ENCODE data around the gene TIMD4. TPM values are rescaled to one million over a fixed set of nuclear protein-coding genes. Genes with fewer than 3 reads are reported as not detected.

The TIMD4 gene
- total and polyA plus RNA-seq, 12 donors = 0.07 to 2.3 (median 0.18) TPM; not detected in 7

- ATAC-seq = no peak
- DNase-seq = no peak
- H3K9me3 ChIP-seq = peaks cover 0 to 4% (median 0%) of the 10 kb centered on the region in 11 donors
- TF ChIP-seq, protein P1, sequence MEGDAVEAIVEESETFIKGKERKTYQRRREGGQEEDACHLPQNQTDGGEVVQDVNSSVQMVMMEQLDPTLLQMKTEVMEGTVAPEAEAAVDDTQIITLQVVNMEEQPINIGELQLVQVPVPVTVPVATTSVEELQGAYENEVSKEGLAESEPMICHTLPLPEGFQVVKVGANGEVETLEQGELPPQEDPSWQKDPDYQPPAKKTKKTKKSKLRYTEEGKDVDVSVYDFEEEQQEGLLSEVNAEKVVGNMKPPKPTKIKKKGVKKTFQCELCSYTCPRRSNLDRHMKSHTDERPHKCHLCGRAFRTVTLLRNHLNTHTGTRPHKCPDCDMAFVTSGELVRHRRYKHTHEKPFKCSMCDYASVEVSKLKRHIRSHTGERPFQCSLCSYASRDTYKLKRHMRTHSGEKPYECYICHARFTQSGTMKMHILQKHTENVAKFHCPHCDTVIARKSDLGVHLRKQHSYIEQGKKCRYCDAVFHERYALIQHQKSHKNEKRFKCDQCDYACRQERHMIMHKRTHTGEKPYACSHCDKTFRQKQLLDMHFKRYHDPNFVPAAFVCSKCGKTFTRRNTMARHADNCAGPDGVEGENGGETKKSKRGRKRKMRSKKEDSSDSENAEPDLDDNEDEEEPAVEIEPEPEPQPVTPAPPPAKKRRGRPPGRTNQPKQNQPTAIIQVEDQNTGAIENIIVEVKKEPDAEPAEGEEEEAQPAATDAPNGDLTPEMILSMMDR (IDR thresholded peaks at IDR 0.05) = no peak
- H3K4me3 ChIP-seq = no peak overlapping the region
- H3K4me1 ChIP-seq = peaks cover 0 to 16% (median 0%) of the 10 kb centered on the region in 9 donors
- no peaks in the 10 kb centered on the region for H3K27me3 ChIP-seq
- 89 to 91% methylated on average over 2 of the region's 2 CpGs for WGBS, 2 donors
- intact Hi-C loops (cut with DNase I) = no loop called here
- peak overlapping the region in 1 of 10 donors; percentile 58 for H3K27ac ChIP-seq
- H3K36me3 ChIP-seq = no peaks in the 10 kb centered on the region
These were observed 48.7 kb downstream of the TIMD4 start for GRCh38 chr5:156914371-156914737.

GRCh38 chr5:156913719-156914370 is 49.2 kb downstream of the TIMD4 start:
- TF ChIP-seq, protein P1 (IDR thresholded peaks at IDR 0.05) = no peak
- no peak overlapping the region for H3K4me3 ChIP-seq
- no peaks in the 10 kb centered on the region for H3K27me3 ChIP-seq
- intact Hi-C loops (cut with DNase I) = no loop called here
- peaks cover 0 to 4% (median 0%) of the 10 kb centered on the region in 11 donors for H3K9me3 ChIP-seq
- peak overlapping the region in 1 of 10 donors; percentile 58 for H3K27ac ChIP-seq
- DNase-seq (no peak), ATAC-seq (no peak)
- WGBS, 2 donors = 58 to 72% methylated on average over 5 of the region's 5 CpGs
- H3K36me3 ChIP-seq = no peaks in the 10 kb centered on the region
- H3K4me1 ChIP-seq = peaks cover 0 to 16% (median 0%) of the 10 kb centered on the region in 9 donors

DNA sequence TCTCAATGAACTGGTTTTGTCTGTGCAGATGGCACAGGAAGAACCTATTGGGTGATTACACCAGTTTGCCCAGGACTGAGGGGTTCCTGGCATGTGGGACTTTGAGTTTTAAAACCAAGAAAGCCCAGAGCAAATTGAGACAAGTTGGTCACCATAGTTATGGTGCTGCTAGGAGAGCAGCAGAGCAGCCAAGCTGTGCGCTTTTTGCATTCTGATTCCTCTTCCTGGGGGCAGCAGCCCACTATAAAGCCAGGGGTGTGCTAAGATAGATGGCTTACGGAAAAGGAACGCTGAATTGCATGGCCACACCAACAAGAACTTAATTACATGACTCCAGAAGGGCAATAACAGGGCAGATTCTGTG is 49.7 kb downstream of the TIMD4 start:
- 88 to 93% methylated on average over 3 of the region's 3 CpGs for WGBS, 2 donors
- Histone ChIP-seq H3K4me3 (no peak overlapping the region), H3K9me3 (peaks cover 0 to 4% (median 0%) of the 10 kb centered on the region in 11 donors), H3K27ac (peak overlapping the region in 1 of 10 donors; percentile 58), H3K4me1 (peaks cover 0 to 16% (median 0%) of the 10 kb centered on the region in 9 donors), H3K27me3 (no peaks in the 10 kb centered on the region), H3K36me3 (no peaks in the 10 kb centered on the region)
- TF ChIP-seq, protein P1 (IDR thresholded peaks at IDR 0.05) = no peak
- ATAC-seq (no peak), DNase-seq (no peak)
- intact Hi-C loops (cut with DNase I) = no loop called here

DNA sequence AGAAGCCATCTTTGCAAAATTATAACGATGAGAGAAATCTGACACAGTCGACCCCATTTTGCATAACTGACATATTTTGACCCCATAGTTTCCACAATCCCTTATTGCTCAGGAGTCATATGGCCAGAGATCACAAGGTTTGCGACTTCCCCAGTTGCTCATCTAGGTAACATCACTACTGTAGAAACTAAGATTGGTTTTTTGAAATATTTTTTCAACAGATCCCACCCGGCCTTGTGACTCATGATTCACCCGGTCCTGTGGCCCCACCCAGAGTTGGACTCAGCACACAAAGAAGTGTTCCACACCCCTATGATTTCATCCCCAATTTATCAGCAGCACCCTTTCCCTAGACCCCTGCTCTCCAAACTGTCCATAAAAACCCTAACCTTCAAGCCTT is 50.2 kb downstream of the TIMD4 start:
- DNase-seq (no peak), ATAC-seq (no peak)
- TF ChIP-seq, protein P1 (IDR thresholded peaks at IDR 0.05) = no peak
- 85 to 86% methylated on average over 5 of the region's 5 CpGs for WGBS, 2 donors
- intact Hi-C loops (cut with DNase I) = no loop called here
- Histone ChIP-seq H3K4me3 (no peak overlapping the region), H3K27ac (peak overlapping the region in 1 of 10 donors; percentile 58), H3K27me3 (no peaks in the 10 kb centered on the region), H3K9me3 (peaks cover 0 to 4% (median 0%) of the 10 kb centered on the region in 11 donors), H3K36me3 (no peaks in the 10 kb centered on the region), H3K4me1 (peaks cover 0 to 16% (median 0%) of the 10 kb centered on the region in 9 donors)

Measured in heart right ventricle (tissue), 16 donors.